GM21367 (cell line): ENCODE measurements around the gene SCLY.

Experiments
- ATAC-seq: cut with Tn5 transposase; IDR thresholded peaks from one replicate; pipeline ENCODE4 v1.9.1; 2021; ENCODE audit not compliant: unreplicated experiment

SCLY gene

GRCh38 chr2:238123991-238124470, 63.2 kb downstream of the SCLY start:
- no peak for ATAC-seq

DNA sequence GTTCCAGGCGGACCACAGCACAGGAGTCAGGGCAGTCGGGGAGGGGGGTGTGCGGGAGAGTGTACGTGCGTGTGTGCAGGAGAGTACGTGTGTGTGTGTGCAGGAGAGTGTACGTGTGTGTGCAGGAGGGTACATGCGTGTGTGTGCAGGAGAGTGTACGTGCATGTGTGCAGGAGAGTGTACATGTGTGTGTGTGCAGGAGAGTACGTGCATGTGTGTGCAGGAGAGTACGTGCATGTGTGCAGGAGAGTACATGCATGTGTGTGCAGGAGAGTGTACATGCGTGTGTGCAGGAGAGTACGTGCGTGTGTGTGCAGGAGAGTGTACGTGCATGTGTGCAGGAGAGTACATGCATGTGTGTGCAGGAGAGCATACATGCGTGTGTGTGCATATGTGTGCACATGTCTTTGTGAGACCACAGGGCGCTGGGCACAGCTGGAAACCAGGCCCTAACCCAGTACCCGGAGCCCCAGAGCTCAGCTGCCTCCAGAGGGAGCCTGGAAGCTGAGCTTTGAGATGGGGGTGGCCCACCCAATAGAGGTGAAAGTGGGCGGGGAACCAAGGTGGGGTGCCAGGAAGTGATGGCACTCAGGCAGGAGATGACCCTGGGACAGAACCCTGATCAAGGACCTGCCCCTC, 63.8 kb downstream of the SCLY start:
- ATAC-seq: no peak

GRCh38 chr2:238125127-238125885, 64.5 kb downstream of the SCLY start:
- ATAC-seq: no peak

DNA sequence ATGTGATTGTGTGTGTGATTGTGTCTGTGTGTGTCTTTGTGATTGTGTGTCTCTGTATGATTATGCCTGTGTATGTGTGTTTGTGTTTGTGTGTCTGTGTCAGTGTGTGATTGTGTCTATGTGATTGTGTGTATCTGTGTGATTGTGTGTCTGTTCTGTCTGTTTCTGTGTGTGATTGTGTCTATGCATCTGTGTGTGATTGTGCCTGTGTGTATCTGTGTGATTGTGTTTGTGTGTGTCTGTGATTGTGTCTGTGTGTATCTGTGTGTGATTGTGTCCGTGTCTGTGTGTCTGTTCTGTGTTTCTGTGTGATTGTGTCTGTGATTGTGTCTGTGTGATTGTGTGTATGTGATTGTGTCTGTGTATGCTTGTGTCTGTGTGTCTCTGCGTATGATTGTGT, 65.5 kb downstream of the SCLY start:
- ATAC-seq: no peak

DNA sequence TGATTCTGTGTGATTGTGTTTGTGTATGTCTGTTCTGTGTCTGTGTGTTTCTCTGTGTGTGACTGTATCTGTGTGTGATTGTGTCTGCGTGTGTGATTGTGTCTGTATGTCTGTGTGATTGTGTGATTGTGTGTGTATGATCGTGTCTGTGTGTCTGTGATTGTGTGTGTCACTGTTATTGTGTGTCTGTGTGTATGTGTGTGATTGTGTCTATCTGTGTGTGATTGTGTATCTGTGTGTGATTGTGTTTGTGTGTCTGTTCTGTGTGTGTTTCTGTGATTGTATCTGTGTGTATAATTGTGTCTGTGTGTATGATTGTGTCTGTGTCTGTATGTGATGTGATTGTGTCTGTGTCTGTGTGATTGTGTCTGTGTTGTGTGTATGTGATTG, 66.0 kb downstream of the SCLY start:
- no peak for ATAC-seq

GRCh38 chr2:238127165-238128060, 66.6 kb downstream of the SCLY start:
- ATAC-seq: peak; percentile 60

- no peak for ATAC-seq
These were observed 67.2 kb downstream of the SCLY start for GRCh38 chr2:238128061-238128440.

GRCh38 chr2:238128534-238129001, 67.8 kb downstream of the SCLY start:
- ATAC-seq: no peak

DNA sequence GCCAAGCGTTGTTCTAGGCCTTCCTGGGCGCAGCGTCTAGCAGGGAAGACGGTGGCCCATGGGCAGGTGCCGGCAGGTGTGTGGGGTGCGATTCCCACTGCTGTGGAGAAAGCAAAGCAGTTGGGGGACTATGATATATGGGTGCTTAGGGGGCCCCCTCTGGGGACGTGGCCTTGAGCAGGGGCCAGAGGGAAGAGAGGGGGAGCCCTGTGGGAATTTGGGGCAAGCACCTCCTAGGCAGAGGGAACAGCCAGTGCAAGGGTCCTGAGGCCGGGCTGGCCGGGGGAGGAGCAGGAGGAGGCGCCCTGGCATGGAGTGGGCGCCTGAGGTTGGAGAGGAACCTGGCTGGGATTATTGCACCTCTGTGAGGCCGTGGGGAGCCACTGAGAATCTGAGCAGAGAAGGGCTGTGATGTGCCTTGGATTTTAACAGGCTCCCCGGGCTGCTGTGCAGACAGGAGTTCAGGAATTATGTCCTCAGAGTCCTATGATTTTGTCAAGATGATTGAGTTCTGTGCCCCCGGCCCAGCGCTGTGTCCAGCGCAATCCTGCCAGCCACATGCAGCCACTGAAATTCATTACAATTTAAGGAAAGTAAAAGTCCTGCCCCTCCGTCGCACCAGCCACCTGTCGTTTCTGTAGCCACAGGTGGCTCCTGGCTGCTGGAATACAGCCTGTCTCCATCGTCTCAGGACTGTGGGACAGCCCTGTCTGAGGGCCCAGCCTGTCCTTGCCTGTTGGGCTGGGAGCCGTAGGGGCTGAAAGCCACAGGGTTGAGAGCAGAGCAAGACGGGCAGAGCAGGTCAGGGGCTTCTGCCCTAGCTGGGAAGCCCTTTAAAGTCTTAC, 68.6 kb downstream of the SCLY start:
- no peak for ATAC-seq

DNA sequence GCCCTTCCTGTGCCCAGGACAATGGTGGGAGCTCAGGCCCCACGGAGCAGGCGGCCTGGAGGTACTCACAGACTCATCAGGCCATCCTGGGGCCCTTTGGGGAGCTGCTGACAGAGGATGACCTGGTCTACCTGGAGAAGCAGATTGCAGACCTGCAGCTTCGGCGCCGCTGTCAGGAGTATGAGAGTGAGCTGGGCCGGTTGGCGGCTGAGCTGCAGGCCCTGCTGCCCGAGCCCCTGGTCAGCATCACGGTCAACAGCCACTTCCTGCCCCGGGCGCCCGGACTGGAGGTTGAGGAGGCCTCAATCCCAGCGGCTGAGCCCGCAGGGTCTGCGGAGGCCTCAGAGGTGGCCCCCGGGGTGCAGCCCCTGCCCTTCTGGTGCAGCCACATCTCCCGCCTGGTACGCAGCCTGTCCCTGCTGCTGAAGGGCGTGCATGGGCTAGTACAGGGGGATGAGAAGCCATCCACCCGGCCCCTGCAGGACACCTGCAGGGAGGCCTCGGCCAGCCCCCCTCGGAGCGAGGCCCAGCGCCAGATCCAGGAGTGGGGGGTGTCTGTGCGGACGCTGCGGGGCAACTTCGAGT, 69.4 kb downstream of the SCLY start:
- ATAC-seq: no peak

DNA sequence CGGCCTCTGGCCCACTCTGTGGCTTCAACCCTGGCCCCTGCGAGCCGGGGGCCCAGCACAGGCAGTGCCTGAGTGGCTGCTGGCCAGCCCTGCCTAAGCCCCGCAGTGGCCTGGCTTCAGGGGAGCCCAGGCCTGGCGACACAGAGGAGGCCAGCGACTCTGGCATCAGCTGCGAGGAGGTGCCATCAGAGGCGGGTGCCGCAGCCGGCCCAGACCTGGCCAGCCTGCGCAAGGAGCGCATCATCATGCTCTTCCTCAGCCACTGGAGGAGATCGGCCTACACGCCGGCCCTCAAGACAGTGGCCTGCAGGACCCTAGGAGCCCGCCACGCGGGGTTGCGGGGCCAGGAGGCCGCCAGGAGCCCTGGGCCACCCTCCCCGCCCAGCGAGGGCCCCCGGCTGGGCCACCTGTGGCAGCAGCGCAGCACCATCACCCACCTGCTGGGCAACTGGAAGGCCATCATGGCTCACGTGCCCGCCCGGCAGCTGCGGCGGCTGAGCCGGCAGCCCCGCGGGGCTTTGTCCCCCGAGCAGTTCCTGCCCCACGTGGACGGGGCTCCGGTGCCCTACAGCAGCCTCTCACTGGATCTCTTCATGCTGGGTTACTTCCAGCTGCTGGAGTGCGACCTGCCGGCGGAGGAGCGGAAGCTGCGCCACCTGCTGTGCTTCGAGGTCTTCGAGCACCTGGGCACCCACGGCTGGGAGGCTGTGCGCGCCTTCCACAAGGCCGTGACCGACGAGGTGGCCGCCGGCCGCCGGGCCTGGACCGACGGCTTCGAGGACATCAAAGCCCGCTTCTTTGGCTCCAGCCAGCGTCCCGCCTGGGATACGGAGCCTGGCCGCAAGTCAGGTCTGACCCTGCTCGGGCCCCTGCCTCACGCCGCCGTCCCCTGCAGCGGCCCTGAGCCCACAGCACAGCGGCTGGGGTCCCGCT, 70.2 kb downstream of the SCLY start:
- ATAC-seq: no peak

DNA sequence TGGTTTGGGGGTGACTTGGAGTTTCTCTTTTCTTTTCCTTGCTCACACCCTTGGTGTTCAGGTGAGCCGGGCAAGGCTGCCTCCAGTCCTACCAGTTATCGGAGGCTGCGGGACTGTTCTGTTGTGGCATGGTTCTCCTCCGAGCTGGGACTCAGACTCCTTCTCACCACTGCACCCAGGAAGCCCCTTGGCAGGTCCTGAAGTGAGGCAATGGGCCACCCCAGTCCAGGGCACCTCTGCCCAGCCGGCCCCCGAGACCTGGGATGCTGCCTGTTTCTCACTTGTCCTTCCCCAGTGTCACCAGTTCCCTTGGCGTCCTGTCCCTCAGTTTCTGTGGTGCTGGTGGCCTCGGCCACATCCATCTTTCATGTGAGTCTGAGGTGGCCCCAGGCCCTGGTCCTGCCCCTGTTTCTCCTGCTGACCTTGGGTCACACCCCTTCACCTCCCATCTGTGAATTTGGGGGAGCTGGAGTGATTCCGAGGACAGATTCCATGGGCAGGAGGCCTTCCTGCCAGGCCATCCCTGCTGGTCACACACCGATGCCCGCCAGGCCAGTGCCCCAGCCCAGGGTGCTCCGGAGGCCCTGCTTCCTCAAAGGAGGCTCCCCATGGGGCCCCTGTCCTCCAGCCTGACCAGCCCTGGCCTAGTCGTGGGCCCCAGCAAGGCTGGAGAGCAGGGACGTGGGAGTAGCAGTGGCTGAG, 71.1 kb downstream of the SCLY start:
- no peak for ATAC-seq

- no peak for ATAC-seq
These were observed 72.0 kb downstream of the SCLY start for GRCh38 chr2:238132463-238133450.

GRCh38 chr2:238133499-238134392, 72.9 kb downstream of the SCLY start:
- no peak for ATAC-seq

GRCh38 chr2:238134393-238134785, 73.6 kb downstream of the SCLY start:
- ATAC-seq: no peak

GRCh38 chr2:238135601-238136150, 74.9 kb downstream of the SCLY start:
- ATAC-seq: no peak
